Measurements from ENCODE around the gene TMEM131. TPM values are rescaled to one million over a fixed set of nuclear protein-coding genes. Genes with fewer than 3 reads are reported as not detected.
A peak's percentile ranks its signal among the peaks of the same experiment; 100 is the strongest.
"Not testable (repeated sequence)": the region's sequence is repeated elsewhere in the genome, so short reads cannot be mapped to it uniquely, and the experiment has no call there.

The TMEM131 gene
- total RNA-seq, 1 donor from 2014 or later, result 58.8 TPM

GRCh38 chr2:98026927-98027522 lies 31.3 kb upstream of the TMEM131 start:
- H3K9me3 Mint-ChIP-seq (ENCODE audit: low read depth), result no peaks in the 10 kb centered on the region
- no peak overlapping the region for H3K27ac Mint-ChIP-seq
- peaks cover 22% of the 10 kb centered on the region for H3K27me3 Mint-ChIP-seq
- H3K36me3 Mint-ChIP-seq (ENCODE audit: insufficient read depth), result no peaks in the 10 kb centered on the region
- TF ChIP-seq CTCF (IDR thresholded peaks at IDR 0.05; ENCODE audit: unreplicated experiment), result no peak
- no peak overlapping the region for H3K4me3 Mint-ChIP-seq (ENCODE audit: low read depth)
- no peak for DNase-seq (ENCODE audit: low spot score, unreplicated experiment)
- H3K4me1 Mint-ChIP-seq (ENCODE audit: low read depth), result no peaks in the 10 kb centered on the region

- peaks cover 1% of the 10 kb centered on the region for H3K4me1 Mint-ChIP-seq (ENCODE audit: low read depth)
Measured at GRCh38 chr2:98026292-98026691, 30.5 kb upstream of the TMEM131 start.

GRCh38 chr2:98025481-98026037 lies 29.8 kb upstream of the TMEM131 start:
- no peak for DNase-seq (ENCODE audit: low spot score, unreplicated experiment)
- H3K27me3 Mint-ChIP-seq, result peaks cover 18% of the 10 kb centered on the region
- H3K4me3 Mint-ChIP-seq (ENCODE audit: low read depth), result no peak overlapping the region
- no peak overlapping the region for H3K27ac Mint-ChIP-seq
- no peaks in the 10 kb centered on the region for H3K36me3 Mint-ChIP-seq (ENCODE audit: insufficient read depth)
- TF ChIP-seq CTCF (IDR thresholded peaks at IDR 0.05; ENCODE audit: unreplicated experiment), result no peak
- no peaks in the 10 kb centered on the region for H3K9me3 Mint-ChIP-seq (ENCODE audit: low read depth)
- H3K4me1 Mint-ChIP-seq (ENCODE audit: low read depth), result peaks cover 1% of the 10 kb centered on the region

More at GRCh38 chr2:98026292-98026691, 30.5 kb upstream of the TMEM131 start:
- no peaks in the 10 kb centered on the region for H3K9me3 Mint-ChIP-seq (ENCODE audit: low read depth)
- H3K27ac Mint-ChIP-seq, result peak overlapping the region; percentile 27
- H3K27me3 Mint-ChIP-seq, result peaks cover 19% of the 10 kb centered on the region
- DNase-seq (ENCODE audit: low spot score, unreplicated experiment), result no peak
- no peak for TF ChIP-seq CTCF (IDR thresholded peaks at IDR 0.05; ENCODE audit: unreplicated experiment)
- H3K36me3 Mint-ChIP-seq (ENCODE audit: insufficient read depth), result no peaks in the 10 kb centered on the region
- H3K4me3 Mint-ChIP-seq (ENCODE audit: low read depth), result no peak overlapping the region

GRCh38 chr2:98022067-98022466 lies 26.3 kb upstream of the TMEM131 start:
- H3K4me3 Mint-ChIP-seq (ENCODE audit: low read depth); DNase-seq (ENCODE audit: low spot score, unreplicated experiment); H3K27ac Mint-ChIP-seq; H3K36me3 Mint-ChIP-seq (ENCODE audit: insufficient read depth); H3K4me1 Mint-ChIP-seq (ENCODE audit: low read depth); H3K9me3 Mint-ChIP-seq (ENCODE audit: low read depth): not testable (repeated sequence)
- H3K27me3 Mint-ChIP-seq, result peaks cover 13% of the 10 kb centered on the region

GRCh38 chr2:98020992-98021713 lies 25.4 kb upstream of the TMEM131 start:
- Mint-ChIP-seq H3K9me3 (ENCODE audit: low read depth) (no peaks in the 10 kb centered on the region), H3K4me3 (ENCODE audit: low read depth) (no peak overlapping the region), H3K4me1 (ENCODE audit: low read depth) (peaks cover 1% of the 10 kb centered on the region), H3K36me3 (ENCODE audit: insufficient read depth) (no peaks in the 10 kb centered on the region), H3K27ac (no peak overlapping the region), H3K27me3 (peaks cover 9% of the 10 kb centered on the region)
- TF ChIP-seq CTCF (IDR thresholded peaks at IDR 0.05; ENCODE audit: unreplicated experiment), result no peak
- DNase-seq (ENCODE audit: low spot score, unreplicated experiment), result no peak
